GM10266 (cell line): ENCODE measurements around the gene OPCML.

Experiments used
- DNase-seq: peaks from one replicate; pipeline ENCODE4 v3.0.0; 2012; ENCODE audit errors: extremely low spot score
- CTCF ChIP-seq: IDR thresholded peaks from 2 replicates; pipeline ENCODE4 v1.5.1; 2012; ENCODE audit warnings: mild to moderate bottlenecking, low read depth; ENCODE audit not compliant: control insufficient read depth, insufficient read depth; ENCODE audit errors: missing control alignments

The OPCML gene

GRCh38 chr11:132853886-132854285, 678.4 kb downstream of the OPCML start:
- no peak for DNase-seq
- TF ChIP-seq CTCF: no peak

- DNase-seq: no peak
- no peak for TF ChIP-seq CTCF
These were observed 679.9 kb downstream of the OPCML start for GRCh38 chr11:132852361-132852760.

- TF ChIP-seq CTCF: no peak
- no peak for DNase-seq
These were observed 681.1 kb downstream of the OPCML start for GRCh38 chr11:132851247-132851646.

- no peak for DNase-seq
- no peak for TF ChIP-seq CTCF
These were observed 682.0 kb downstream of the OPCML start for GRCh38 chr11:132850266-132850665.

GRCh38 chr11:132848336-132848735, 684.0 kb downstream of the OPCML start:
- TF ChIP-seq CTCF: no peak
- no peak for DNase-seq

- no peak for TF ChIP-seq CTCF
- no peak for DNase-seq
These were observed 686.2 kb downstream of the OPCML start for GRCh38 chr11:132846075-132846474.

- no peak for TF ChIP-seq CTCF
- no peak for DNase-seq
These were observed 687.2 kb downstream of the OPCML start for GRCh38 chr11:132844956-132845696.
